H4 (cell line): ENCODE data around the gene TINCR. TPM values are rescaled to one million over a fixed set of nuclear protein-coding genes. Genes with fewer than 3 reads are reported as not detected.

ENCODE experiments used
- DNase-seq: peaks from one replicate; pipeline ENCODE4 v3.0.0-alpha.2; 2015; ENCODE audit warnings: low spot score
- total RNA-seq: library from RNA; depleted of rRNA; stranded (reverse); fragments of >200 nt; shearing (Covaris generic); gene quantifications from 2 replicates; pipeline ENCODE4 v1.2.3, GENCODE V29; 2014

Gene TINCR
- total RNA-seq, 1 experiment from 2014 or later, result 2.3 TPM

GRCh38 chr19:5588906-5589676 lies 21.3 kb upstream of the TINCR start:
- no peak for DNase-seq

- DNase-seq, result no peak
Measured at GRCh38 chr19:5588441-5588840, 20.7 kb upstream of the TINCR start.

GRCh38 chr19:5587661-5588060 lies 19.9 kb upstream of the TINCR start:
- no peak for DNase-seq

GRCh38 chr19:5587071-5587455 lies 19.3 kb upstream of the TINCR start:
- DNase-seq, result no peak

- no peak for DNase-seq
Measured at GRCh38 chr19:5586300-5587070, 18.7 kb upstream of the TINCR start.

- no peak for DNase-seq
Measured at GRCh38 chr19:5585461-5586299, 17.9 kb upstream of the TINCR start.

- peak; percentile 48 for DNase-seq
Measured at GRCh38 chr19:5580161-5580571, 12.4 kb upstream of the TINCR start.

- no peak for DNase-seq
Measured at GRCh38 chr19:5579697-5580096, 11.9 kb upstream of the TINCR start.

GRCh38 chr19:5579286-5579685 lies 11.5 kb upstream of the TINCR start:
- DNase-seq, result no peak

- DNase-seq, result no peak
Measured at GRCh38 chr19:5578097-5578846, 10.5 kb upstream of the TINCR start.

GRCh38 chr19:5575590-5575989 lies 7.8 kb upstream of the TINCR start:
- no peak for DNase-seq

- DNase-seq, result no peak
Measured at GRCh38 chr19:5572556-5573286, 5.0 kb upstream of the TINCR start.

GRCh38 chr19:5571777-5572176 lies 4.0 kb upstream of the TINCR start:
- no peak for DNase-seq

GRCh38 chr19:5567970-5568407 lies 236 bp upstream of the TINCR start:
- no peak for DNase-seq

GRCh38 chr19:5564930-5565329 lies 2.8 kb downstream of the TINCR start:
- no peak for DNase-seq

- DNase-seq, result peak; percentile 76
Measured at GRCh38 chr19:5563935-5564612, 3.7 kb downstream of the TINCR start.

GRCh38 chr19:5563008-5563431 lies 4.7 kb downstream of the TINCR start:
- no peak for DNase-seq

GRCh38 chr19:5562280-5562679 lies 5.5 kb downstream of the TINCR start:
- DNase-seq, result no peak

GRCh38 chr19:5561559-5561958 lies 6.2 kb downstream of the TINCR start:
- no peak for DNase-seq

GRCh38 chr19:5560156-5560555 lies 7.6 kb downstream of the TINCR start:
- DNase-seq, result no peak
